GM19351 (cell line): Measurements from ENCODE around the gene SLC1A4.
"Not testable (repeated sequence)": the region's sequence is repeated elsewhere in the genome, so short reads cannot be mapped to it uniquely, and the experiment has no call there.

Experiments used
- ATAC-seq: cut with Tn5 transposase; IDR thresholded peaks from one replicate; pipeline ENCODE4 v1.9.1; 2021; ENCODE audit warnings: mild to moderate bottlenecking, moderate library complexity; ENCODE audit not compliant: unreplicated experiment

SLC1A4 gene

DNA sequence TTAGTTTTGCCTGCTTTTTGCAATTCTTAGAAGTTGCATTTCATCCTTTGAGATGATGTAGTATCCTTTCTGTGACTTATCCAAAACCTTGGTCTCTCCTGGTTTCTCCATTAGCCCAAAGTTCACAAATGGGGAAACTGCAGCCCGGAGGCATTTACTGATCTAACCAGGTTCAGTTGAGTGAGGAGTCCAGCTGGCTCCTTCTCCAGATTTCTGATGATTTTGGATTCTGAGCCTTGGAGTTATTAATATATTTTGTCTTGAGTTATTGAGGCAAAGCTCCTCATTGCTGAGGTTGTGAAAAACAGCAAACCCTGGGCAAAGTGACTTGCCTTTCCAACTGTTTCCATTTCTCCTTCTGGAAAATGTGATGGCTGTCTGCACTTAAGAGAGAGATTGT is 1.7 kb downstream of the SLC1A4 start:
- ATAC-seq: no peak

DNA sequence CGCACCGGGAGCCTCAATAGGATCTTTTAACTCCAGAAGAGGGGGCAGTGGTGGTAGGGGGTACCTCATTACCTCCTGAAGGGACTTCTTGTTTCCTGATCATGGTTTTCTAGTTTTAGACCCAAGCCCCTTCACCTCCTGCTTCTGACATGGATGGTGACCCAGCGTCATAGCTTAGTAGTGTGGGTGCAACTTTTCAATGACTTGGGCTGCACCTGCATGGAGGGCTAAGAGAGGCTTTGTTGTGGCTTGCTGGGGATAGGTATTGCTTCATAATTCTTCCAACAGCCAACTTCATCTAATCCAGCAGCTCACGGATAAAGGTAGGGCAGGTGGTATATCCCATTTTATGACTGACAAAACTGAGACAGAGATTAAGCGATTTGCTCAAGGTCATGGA is 3.0 kb downstream of the SLC1A4 start:
- no peak for ATAC-seq

DNA sequence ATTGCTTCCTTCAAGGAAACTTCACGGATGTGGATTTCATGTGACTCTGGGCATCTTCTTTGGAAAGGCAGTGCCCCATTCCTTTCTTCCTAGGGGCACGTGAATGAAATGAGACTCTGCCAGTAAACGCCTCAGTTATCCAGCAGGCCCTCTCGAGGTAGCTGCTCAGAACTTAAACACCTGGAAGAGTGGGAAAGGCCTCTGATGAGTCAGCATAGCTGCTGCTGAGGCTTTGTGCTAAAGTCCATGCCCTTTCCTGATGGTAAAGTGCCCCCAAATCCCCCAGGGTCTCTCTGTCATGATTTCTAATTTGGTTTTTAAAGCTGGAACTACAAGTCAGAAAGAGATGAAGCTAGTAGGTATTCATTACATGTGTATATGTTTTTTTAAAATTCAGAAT is 3.8 kb downstream of the SLC1A4 start:
- ATAC-seq: no peak

DNA sequence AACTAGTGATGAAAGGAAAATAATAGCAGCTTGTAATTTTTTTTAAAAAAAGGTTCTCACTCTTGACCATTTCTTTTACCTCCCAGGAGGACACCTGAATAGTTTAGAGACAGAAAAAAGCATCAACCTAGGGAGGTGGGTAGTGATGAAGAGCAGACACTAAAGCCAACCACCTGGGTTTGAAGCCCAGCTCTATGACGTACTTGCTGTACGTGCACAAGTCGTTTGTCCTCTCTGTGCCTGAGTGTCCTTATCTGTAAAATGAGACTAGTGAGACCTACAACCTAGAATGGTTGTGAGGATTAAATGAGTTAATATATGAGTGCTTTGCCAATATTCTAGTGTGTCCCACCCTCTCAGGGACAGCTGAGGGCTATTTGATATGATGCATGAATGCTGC is 5.8 kb downstream of the SLC1A4 start:
- no peak for ATAC-seq

DNA sequence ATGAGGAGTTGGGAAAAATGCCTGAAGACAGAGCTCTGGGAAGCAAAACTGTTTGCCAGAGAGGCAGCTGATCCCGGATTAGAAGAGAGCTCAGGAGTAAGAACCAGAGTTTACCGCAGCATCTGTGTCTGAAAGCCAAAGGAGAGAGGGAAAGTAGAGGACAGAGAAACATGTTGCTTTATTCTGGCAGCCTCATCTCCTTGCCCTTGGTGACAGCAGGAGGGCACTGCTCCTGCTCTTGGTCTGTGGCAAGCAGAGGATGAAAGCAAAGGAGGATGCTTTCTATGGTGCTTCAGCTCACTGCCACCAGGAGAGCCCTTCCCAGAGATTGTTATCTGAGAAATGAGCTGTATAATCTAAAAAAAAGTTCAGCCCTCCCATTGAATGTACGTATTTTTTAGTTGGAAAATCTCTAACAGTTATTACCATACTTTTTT is 7.7 kb downstream of the SLC1A4 start:
- ATAC-seq: no peak

DNA sequence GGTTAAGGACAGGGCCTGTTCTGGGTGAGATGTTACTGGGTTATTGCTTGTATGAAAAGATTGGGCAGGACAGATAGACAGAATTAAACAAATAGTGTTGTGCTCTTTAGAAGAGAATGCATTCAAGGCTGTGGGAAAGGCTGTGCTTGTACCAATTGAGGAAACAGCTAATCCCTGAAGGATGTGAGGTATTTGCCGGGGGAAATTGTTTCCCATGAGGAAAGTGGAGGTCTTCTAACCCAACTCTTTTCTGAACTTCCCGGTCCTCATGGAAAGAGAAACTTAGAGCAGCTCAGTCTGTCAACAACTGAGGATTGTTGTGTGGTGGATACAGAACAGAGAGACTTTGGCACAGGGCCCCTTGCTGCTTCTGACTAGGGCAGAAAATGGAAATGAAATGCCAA is 9.5 kb downstream of the SLC1A4 start:
- no peak for ATAC-seq

DNA sequence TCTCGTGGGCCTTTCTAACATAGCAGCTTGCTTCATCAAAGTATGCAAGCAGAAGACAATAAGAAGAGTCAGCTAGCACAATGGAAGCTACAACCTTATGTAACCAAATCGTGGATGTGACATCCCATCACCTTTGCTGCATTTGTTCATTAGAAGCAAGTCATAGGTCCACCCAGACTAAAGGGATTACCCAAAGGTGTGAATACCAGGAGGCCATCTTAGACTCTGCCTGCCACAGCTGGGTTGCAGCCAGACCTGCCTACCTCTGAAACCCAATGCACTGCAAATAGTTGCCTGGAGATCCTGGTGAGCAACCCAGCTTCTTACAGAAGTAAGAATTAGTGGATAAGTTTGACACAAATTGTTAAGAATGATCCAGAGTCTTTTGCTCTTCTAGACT is 10.6 kb downstream of the SLC1A4 start:
- ATAC-seq: no peak

DNA sequence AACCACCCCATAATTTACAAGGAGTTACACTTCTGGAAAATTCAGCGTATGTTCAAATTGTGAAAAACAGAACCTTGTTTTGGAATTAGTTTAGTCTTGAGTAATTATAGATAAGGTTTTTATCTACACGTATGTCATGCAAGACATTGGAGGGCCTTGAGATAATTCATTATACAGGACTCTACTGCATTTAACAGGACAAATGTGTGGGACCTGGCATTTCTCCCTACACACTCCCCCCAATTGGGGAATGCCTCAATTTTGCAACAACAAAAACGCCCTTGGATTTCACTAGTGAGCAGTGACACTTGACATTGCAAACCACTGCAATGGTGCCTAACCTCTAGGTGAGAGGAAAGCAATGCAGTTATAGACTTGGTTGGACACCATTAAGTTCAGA is 11.4 kb downstream of the SLC1A4 start:
- ATAC-seq: no peak

DNA sequence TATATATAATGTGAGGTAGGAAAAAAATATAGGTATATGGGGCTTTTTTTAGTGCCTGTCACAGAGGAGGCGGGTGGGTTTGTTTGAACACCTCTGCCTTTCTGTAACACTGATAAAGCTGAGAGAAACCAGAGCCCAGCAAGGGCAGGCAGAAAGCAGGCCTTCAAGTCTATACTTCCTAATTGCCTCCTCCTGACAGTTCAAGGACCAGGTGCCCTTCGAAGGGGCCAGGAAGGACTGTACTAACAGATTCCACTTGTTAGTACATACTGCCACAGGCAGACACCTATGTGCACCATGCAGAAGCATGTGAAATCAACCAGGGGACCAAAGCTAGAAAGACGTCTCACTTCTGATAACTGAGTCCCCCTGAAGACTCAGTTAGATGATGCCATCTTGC is 13.8 kb downstream of the SLC1A4 start:
- ATAC-seq: no peak

DNA sequence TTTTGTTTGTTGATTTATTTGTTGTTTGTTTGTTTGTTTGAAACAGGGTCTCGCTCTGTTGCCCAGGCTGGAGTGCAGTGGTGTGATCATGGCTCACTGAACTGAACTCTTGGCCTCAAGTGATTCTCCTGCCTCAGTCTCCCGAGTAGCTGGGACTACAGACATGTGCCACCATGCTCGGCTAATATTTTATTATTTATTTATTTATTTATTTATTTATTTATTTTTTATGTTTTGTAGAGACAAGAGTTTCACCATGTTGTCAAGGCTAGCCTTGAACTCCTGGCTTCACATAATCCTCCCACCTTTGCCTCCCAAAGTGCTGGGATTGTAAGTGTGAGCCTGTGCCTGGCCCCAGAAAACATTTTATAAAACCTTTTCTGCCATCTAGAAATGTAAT is 15.0 kb downstream of the SLC1A4 start:
- ATAC-seq: not testable (repeated sequence)

DNA sequence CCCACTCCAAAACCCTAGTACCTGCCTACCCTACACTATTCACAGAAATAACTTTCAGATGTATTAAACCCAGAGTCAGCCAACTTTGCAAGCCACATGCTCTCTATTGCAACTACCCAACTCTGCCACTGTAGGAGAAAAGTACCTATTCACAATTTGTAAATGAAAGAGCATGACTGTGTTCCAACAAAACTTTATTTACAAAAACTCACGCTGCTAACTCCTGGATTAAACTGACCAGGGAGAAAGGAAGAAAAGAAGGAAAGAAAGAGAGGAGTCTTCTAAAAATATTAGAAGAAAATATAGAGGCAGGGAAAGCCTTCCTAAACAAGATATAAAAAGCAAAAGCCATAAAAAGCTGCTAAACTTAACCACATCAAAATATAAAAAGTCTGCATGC is 24.6 kb downstream of the SLC1A4 start:
- ATAC-seq: no peak

DNA sequence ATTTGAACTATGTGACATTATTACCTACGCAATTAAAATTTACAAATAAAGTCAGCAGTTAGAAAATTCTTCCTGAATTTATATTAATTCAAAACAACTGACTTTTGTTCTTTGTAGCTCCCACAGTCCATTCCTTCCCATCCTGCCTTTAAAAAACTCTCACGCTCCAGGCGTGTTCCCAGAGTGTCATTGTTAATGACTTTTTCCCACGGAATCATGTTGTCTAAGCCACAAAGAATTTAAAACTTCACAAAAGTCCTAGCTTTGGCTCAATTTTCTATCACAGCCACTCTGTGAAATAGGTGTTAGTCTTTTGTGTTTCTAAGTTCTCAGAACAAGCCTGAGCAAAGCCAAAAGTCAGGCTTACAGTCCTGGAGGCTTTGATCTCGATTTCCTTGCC is 26.5 kb downstream of the SLC1A4 start:
- ATAC-seq: no peak

DNA sequence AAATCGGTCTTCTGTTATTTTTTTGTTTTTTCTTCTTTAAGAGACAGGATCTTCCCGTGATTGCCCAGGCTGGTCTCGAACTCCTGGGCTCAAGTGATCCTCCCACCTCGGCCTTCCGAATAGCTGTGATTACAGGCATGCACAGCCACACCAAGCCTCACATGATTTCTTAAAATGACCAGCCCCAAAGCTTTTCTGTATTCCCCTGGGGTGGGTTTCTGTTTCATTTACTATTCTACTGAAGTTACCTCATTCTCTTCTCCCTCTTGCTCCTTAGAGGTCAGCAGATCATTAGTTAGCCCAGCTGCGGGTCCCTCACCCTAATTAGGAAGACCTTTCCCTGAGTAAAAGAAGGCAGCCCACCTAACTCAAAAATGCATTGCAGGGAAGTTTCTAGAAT is 27.6 kb downstream of the SLC1A4 start:
- ATAC-seq: peak; percentile 65

DNA sequence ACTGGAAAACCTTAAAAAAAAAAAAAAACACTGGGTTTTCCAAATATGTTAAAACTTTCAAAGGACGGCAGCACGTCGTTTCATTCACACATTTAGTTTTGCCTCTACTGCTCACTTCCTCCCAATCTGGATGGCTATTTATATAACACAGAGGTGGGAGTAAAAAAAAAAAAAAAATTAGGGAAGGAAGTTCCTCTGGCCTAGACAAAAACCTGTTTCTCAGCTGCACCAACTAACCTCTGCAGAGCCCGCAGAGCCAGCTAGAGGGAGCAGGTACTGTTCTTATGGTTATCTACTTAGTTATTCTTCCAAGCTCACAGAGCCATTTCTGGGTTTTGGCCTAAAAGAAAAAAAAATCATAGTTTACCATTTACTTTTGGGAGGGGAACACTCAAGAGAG is 28.1 kb downstream of the SLC1A4 start:
- ATAC-seq: no peak

DNA sequence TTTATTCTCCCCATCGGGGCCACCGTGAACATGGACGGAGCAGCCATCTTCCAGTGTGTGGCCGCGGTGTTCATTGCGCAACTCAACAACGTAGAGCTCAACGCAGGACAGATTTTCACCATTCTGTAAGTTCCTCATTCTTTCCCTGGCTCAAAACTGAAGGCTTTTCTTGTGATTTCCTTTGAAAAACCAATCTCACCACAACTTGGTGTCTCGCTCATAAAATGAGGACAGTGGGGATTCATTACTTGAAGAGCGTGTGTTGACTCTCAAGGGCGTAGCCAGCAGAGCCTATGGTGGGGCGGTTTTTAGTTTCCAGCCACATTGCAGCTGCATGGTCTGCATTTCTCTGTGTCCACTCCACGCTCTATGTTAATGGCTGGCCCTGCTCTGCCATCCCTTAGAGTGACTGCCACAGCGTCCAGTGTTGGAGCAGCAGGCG is 29.0 kb downstream of the SLC1A4 start:
- ATAC-seq: no peak

DNA sequence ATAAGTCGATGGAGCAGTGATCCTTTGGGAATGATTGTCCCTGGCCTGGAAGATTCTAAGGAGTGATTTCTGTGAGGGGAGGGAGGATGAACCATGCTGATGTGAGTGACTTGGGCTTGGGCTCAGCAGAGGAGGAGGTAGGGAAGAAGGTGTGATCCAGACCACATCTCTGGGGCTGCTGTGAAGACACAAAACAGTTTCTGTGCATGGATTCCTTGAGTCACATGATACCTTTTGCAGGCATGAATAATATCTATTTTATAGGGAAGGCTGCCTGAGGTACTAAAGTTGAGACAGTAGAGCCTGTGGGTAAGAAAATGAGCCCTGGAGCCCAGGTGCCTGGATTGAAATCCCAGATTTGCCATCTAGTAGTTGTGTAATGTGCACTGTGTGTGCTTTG is 29.8 kb downstream of the SLC1A4 start:
- ATAC-seq: no peak

DNA sequence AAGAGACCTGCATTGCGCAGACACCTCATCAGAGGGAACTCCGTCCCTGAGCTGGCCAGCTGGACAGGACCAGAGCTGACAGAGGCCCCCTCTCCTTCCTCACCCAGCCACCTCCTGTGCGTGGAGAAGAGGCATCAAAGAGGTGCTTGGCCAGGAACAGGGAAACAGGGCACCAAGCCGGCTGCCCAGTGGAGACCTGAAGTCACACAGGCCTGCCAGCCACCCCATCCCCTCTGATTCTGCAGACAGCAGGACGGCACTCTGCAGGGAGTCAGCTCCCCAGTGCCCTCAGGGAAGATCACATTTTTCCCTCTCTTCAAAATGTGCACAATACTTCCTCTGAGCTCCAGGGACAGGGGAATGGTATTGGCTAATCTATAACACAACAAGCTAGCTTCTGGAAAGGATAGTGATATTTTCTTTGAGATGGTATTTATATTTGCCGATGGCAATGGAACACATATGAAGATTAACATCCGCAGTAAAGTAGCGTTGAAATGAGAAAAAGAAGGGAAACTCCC is 30.5 kb downstream of the SLC1A4 start:
- ATAC-seq: no peak

DNA sequence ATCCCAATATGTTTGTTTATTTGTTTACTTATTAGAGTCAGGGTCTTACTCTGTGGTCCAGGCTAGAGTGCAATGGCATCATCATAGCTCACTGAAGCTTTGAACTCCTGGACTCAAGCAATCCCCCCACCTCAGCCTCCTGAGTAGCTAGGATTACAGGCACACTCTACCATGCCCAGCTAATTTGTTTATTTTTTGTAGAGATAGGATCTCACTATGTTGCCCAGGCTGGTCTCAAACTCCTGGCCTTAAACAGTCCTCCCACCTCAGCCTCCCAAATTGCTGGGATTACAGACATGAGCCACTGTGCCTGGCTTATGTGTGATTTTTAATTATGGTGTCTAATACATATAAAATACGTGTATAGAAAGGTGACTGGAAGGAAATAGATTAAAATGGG is 31.1 kb downstream of the SLC1A4 start:
- not testable (repeated sequence) for ATAC-seq

DNA sequence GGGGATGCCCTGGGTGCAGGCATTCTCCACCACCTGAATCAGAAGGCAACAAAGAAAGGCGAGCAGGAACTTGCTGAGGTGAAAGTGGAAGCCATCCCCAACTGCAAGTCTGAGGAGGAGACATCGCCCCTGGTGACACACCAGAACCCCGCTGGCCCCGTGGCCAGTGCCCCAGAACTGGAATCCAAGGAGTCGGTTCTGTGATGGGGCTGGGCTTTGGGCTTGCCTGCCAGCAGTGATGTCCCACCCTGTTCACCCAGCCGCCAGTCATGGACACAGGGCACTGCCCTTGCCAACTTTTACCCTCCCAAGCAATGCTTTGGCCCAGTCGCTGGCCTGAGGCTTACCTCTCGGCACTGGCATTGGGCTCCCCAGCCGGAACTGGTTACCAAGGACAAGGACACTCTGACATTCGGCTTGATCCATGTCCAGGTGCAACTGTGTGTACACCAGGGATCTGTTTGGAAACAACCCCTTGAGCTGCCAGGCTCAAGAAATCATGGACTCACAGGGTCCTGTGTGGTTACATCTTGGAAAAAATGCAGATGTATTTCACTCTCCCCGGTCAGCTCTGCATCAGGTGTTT is 31.8 kb downstream of the SLC1A4 start:
- no peak for ATAC-seq

DNA sequence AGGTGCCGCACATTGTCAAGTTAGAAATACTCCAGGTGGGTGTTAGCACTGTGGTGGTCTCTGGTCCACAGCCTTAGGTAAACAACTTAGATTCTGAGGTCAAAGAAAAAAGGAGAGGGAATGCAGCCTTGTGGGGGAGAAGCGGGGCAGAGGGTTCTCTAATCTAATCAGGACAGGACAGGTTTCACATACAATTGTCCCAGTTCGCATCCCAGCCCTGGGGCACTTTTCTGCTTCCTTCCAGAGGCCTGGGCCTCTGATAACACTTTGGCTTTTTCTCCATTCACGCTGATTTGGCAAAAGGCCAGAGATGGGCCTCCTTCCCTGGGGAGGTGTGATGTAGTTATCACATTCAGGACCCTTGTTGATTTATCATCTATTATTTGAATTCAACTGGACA is 32.5 kb downstream of the SLC1A4 start:
- no peak for ATAC-seq

DNA sequence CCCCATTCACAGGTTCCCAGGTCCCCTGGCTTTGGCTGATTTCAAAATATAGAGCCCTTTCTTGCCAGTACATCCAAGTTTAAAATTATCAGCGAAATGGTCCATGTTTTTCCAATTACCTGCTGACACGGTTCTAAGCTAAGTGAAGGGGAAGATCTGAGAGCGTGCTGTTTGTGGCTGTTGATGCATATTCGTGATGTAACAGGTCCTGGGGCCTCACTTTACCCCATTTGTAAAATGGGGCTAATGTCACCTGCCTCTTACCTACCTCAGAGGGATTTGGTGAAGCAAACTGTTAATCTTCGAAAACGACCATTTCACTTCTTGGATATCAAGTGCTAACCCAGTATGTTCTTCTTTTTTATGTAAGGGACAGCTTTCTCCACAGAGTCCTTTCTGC is 33.0 kb downstream of the SLC1A4 start:
- ATAC-seq: no peak

DNA sequence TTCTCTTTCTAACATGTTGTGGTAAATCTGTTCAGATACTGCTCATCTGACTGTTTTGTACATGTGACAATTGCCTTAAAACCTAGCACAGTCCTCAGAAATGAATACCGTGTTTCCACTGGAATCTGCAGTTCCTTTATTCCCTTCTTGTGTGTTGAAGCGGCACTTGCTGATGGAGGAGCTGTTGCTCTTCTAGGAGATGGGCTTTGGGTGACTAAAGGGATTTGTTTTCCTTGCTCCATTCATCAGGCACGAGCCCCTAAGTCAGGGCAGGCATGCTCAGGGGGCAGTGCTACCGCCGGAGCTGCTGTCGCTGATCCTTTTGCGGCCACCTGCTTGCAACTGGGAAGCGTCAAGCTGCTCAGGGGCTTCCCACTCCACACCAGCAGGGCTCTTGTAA is 34.5 kb downstream of the SLC1A4 start:
- no peak for ATAC-seq

DNA sequence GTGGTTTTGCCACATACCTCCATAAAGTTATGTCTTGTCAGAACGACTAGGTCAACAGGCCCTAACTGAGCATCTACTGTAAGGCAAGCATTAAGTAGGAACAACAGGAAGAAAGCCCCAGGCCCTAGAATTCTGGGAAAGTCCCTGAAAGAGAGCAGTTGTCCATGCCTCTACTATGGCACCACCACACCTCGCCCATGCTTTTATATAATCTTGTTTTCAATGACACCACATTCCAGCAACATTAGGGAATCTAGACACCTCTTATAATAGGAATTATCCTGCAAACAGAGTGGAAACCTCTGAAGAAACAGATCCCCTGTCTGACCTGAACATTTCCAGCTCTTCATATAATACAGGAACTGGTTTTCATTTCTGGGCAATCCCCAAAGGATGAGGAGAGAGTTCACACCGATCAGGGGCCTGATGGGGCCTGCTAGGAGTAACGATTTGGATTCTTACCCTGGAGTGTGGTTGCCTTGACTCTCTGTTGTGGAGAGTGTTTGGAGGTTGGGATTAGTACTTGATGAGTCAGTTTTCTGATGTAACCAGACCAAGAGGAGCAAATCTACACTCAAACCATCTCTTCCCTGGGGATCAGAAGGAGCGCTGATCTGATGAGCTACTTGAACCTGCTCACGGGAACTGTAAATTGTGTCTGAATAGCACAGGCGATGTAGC is 35.1 kb downstream of the SLC1A4 start:
- no peak for ATAC-seq
